HFFc6 (cell line): ENCODE measurements around the gene TBC1D3B. TPM values are rescaled to one million over a fixed set of nuclear protein-coding genes. Genes with fewer than 3 reads are reported as not detected.
"Not testable (repeated sequence)": the region's sequence is repeated elsewhere in the genome, so short reads cannot be mapped to it uniquely, and the experiment has no call there.

Experiments used
- DNase-seq: peaks from one replicate; pipeline ENCODE4 v3.0.0-alpha.2; 2018
- H3K27ac Mint-ChIP-seq: 2 replicates; pipeline ENCODE4 v1.8.0; 2020; ENCODE audit warnings: mild to moderate bottlenecking, mixed read lengths
- H3K27me3 Mint-ChIP-seq: 2 replicates; pipeline ENCODE4 v1.8.0; 2021; ENCODE audit warnings: mild to moderate bottlenecking, moderate library complexity, mixed read lengths; ENCODE audit not compliant: insufficient read depth
- H3K36me3 Mint-ChIP-seq: 2 replicates; pipeline ENCODE4 v1.8.0; 2021; ENCODE audit warnings: low read depth, mixed read lengths
- H3K4me1 Mint-ChIP-seq: 2 replicates; pipeline ENCODE4 v1.8.0; 2020; ENCODE audit warnings: low read depth, mixed read lengths
- H3K4me3 Mint-ChIP-seq: 2 replicates; pipeline ENCODE4 v1.8.0; 2020; ENCODE audit warnings: mild to moderate bottlenecking, moderate library complexity, mixed read lengths
- H3K9me3 Mint-ChIP-seq: 2 replicates; pipeline ENCODE4 v1.8.0; 2020; ENCODE audit warnings: mild to moderate bottlenecking, mixed read lengths
- long read RNA-seq: library from polyadenylated mRNA; unstranded; transcript quantifications from one replicate; pipeline ENCODE4 v2.0.0, GENCODE V29; 2019
- total RNA-seq, 6 experiments: library from RNA; stranded (reverse); fragmentation: NEBNext Ultra II Directional; extraction: Animal tissue kit (Norgen Biotek cat#: 25700); gene quantifications; 2 replicates in 1 of 6; 3 replicates in 5 of 6; pipeline ENCODE4 v1.2.3, GENCODE V29; 2021
- TF ChIP-seq, protein P1 (sequence below): fragments of 200-600 bp; sonication (generic); IDR thresholded peaks from 2 replicates; pipeline ENCODE4 v1.5.0; 2021; ENCODE audit warnings: antibody characterized with exemption, mild to moderate bottlenecking

Gene TBC1D3B
- 1 to 10 TPM in 2 of 6 experiments, under 1 TPM in 4; 0.54 to 1.3 (median 0.80) TPM for total RNA-seq
- long read RNA-seq: 0 reads

DNA sequence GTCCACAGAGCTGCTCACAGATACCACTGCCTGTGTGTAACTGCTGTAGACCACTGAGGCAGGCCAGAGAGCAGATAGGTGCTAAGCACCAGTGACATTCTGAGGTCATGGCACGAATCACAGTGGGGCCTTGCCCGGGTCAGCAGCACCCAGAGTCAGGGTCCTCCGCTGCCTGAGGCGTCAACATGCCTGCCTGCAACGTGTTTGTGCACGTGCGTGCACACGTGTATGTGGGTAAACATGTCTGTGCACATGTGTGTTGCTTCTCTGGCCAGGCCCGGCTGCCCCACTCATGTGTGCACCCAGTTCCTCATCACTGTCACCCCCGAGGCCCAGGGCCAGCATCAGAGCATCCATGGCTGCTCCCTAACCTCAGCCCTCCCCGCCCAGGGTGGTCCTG is at the start of gene TBC1D3B:
TSS of gene TBC1D3B (minus strand) at position 101 of the 400 bp plus-strand sequence. CDS start 1,586 bp downstream, outside the sequence.
- not testable (repeated sequence) for H3K36me3 Mint-ChIP-seq, H3K4me1 Mint-ChIP-seq, H3K27me3 Mint-ChIP-seq, H3K27ac Mint-ChIP-seq, H3K9me3 Mint-ChIP-seq, H3K4me3 Mint-ChIP-seq, DNase-seq

DNA sequence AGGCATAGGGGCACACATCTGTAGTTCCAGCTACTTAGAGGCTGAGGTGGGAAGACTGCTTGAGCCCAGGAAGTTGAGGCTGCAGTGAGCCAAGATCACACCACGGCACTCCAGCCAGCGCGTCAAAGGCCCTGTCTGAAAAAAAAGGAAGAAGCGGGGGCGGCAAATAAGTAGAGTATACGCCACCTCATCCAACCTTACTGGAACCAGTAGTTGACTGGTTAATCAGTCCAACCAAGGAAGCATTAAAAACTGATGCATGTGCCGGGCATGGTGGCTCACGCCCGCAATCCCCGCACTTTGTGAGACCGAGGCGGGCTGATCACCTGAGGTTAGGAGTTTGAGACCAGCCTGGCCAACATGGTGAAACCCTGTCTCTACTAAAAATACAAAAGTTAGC is 46.5 kb upstream of the TBC1D3B start:
- H3K27me3 Mint-ChIP-seq, H3K27ac Mint-ChIP-seq, H3K36me3 Mint-ChIP-seq, H3K4me1 Mint-ChIP-seq, DNase-seq, H3K4me3 Mint-ChIP-seq: not testable (repeated sequence)
- H3K9me3 Mint-ChIP-seq: peaks cover 12% of the 10 kb centered on the region; the same call in 1 of the 2 replicates

DNA sequence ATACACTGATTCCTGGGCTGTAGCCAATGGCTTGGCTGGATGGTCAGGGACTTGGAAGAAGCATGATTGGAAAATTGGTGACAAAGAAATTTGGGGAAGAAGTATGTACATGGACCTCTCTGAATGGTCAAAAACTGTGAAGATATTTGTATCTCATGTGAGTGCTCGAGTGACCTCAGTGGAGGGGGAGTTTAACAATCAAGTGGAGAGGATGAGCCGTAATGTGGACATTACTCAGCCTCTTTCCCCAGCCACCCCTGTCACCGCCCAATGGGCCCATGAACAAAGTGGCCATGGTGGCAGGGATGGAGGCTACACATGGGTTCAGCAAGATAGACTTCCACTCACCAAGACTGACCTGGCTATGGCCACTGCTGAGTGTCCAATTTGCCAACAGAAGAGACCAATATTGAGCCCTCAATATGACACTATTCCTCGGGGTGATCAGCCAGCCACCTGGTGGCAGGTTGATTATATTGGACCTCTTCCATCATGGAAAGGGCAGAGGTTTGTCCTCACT is 45.2 kb upstream of the TBC1D3B start:
- H3K9me3 Mint-ChIP-seq: peaks cover 12% of the 10 kb centered on the region; the same call in 1 of the 2 replicates
- H3K36me3 Mint-ChIP-seq, H3K27ac Mint-ChIP-seq, H3K4me3 Mint-ChIP-seq, H3K27me3 Mint-ChIP-seq, DNase-seq, H3K4me1 Mint-ChIP-seq: not testable (repeated sequence)

DNA sequence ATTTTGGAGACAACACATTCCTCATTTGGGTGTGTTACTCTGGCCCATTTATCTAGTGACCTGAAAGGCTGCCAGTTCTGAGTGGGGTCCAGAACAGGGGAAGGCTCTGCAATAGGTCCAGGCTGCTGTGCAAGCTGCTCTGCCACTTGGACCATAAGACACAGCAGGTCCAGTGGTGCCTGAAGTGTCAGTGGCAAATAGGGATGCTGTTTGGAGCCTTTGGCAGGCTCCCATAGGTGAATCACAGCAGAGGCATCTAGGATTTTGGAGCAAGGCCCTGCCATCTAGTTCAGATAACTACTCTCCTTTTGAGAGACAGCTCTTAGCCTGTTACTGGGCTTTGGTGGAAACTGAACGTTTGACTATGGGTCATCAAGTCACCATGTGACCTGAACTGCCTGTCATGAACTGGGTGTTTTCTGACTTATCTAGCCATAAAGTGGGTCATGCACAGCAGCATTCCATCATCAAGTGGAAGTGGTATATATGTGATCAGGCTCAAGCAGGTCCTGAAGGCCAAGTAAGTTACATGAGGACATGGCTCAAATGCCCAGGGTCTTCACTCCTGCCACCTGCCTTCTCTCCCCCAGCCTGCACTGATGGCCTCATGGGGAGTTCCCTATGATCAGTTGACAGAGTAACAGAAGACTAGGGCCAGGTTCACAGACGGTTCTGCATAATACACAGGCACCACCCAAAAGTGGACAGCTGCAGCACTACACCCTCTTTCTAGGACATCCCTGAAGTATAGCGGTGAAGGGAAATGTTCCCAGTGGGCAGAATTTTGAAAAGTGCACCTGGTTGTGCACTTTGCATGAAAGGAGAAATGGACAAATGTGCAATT is 44.5 kb upstream of the TBC1D3B start:
- not testable (repeated sequence) for DNase-seq, H3K27ac Mint-ChIP-seq, H3K4me3 Mint-ChIP-seq, H3K4me1 Mint-ChIP-seq, H3K27me3 Mint-ChIP-seq, H3K36me3 Mint-ChIP-seq
- H3K9me3 Mint-ChIP-seq: peaks cover 12% of the 10 kb centered on the region; the same call in 1 of the 2 replicates

DNA sequence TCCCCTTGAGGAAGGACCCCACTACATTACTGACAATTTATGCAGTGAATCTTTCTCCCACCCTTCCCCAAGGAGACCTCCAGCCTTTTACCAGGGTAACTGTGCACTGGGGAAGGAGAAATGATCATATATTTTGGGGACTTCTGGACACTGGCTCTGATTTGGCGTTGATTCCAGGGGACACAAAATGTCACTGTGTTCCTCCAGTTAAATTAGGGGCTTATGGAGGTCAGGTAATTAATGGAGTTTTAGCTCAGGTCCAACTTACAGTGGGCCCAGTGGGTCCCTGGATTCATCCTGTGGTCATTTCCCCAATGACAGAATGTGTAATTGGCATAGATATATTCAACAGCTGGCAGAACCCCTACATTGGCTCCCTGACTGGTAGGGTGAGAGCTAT is 43.1 kb upstream of the TBC1D3B start:
- DNase-seq, H3K27ac Mint-ChIP-seq, H3K36me3 Mint-ChIP-seq, H3K27me3 Mint-ChIP-seq, H3K4me3 Mint-ChIP-seq, H3K4me1 Mint-ChIP-seq: not testable (repeated sequence)
- peaks cover 12% of the 10 kb centered on the region; the same call in 1 of the 2 replicates for H3K9me3 Mint-ChIP-seq

DNA sequence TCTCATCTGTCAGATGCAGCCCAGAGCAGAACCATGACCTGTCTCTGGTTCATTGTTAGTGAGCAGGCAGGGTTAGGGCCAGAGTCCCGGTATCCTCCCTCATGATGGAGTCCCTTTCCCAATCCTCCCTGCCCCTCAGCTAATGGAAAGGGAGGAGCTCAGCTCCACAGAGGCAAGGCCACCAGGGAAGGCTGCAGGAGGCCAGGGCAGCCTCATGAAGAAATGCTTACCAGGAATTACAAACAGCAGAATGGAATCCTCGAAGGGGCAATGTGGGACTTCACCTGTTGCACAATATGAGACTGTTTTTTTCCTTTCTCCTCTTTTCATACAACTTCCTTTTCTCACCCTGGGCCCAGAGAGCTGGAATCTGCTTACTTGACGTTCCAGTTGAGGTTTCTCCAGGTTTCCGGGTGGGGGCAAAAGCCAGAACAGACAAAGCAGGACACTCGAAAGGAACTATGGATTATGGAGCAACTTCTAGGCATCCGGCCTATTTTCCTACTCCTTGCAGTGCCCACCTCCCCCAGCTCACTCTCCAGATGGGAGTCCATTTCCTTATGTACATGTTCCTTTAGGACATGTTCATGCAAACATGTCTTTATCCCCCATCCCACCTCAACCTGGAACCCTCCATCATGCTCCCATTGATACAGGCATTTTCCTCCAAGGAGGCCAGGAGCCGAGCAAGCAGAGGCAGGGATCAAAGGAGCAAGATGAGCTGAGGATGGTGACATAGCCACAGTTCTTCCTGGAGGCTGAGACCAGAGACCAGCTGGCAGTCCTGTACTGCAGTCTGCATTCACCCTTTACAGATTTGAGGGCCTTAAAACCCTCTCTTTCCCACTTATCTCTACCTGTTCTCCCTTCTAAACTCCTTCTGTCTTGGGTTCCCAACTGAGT is 39.2 kb upstream of the TBC1D3B start:
- H3K36me3 Mint-ChIP-seq, H3K4me3 Mint-ChIP-seq, H3K27me3 Mint-ChIP-seq, H3K27ac Mint-ChIP-seq, DNase-seq, H3K4me1 Mint-ChIP-seq: not testable (repeated sequence)
- H3K9me3 Mint-ChIP-seq: peaks cover 12% of the 10 kb centered on the region; the same call in 1 of the 2 replicates

DNA sequence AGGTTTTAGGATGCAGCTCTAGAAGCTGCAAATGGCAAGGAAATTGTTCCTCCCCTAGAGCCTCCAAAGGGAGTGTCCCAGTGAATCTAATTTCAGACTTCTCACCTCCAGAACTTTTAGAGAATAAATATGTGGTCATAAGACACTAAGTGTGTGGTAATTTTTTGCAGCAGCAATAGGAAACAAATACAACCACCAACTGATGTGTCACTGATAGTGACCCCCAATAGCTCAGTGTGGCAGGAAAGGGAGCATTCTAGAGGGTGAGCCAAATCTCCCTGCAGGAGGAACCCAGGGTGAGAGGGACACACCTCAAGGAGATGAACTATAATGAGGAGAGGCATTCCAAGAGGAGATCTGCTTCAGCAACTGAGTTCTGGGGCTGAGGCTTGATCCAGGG is 38.5 kb upstream of the TBC1D3B start:
- DNase-seq: no peak
- Mint-ChIP-seq H3K9me3 (peaks cover 12% of the 10 kb centered on the region; the same call in 1 of the 2 replicates), H3K4me3 (no peak overlapping the region), H3K27ac (no peak overlapping the region), H3K27me3 (peaks cover 4% of the 10 kb centered on the region), H3K36me3 (peaks cover 10% of the 10 kb centered on the region; the same call in 1 of the 2 replicates), H3K4me1 (no peaks in the 10 kb centered on the region)
- TF ChIP-seq, protein P1, sequence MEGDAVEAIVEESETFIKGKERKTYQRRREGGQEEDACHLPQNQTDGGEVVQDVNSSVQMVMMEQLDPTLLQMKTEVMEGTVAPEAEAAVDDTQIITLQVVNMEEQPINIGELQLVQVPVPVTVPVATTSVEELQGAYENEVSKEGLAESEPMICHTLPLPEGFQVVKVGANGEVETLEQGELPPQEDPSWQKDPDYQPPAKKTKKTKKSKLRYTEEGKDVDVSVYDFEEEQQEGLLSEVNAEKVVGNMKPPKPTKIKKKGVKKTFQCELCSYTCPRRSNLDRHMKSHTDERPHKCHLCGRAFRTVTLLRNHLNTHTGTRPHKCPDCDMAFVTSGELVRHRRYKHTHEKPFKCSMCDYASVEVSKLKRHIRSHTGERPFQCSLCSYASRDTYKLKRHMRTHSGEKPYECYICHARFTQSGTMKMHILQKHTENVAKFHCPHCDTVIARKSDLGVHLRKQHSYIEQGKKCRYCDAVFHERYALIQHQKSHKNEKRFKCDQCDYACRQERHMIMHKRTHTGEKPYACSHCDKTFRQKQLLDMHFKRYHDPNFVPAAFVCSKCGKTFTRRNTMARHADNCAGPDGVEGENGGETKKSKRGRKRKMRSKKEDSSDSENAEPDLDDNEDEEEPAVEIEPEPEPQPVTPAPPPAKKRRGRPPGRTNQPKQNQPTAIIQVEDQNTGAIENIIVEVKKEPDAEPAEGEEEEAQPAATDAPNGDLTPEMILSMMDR: no peak

DNA sequence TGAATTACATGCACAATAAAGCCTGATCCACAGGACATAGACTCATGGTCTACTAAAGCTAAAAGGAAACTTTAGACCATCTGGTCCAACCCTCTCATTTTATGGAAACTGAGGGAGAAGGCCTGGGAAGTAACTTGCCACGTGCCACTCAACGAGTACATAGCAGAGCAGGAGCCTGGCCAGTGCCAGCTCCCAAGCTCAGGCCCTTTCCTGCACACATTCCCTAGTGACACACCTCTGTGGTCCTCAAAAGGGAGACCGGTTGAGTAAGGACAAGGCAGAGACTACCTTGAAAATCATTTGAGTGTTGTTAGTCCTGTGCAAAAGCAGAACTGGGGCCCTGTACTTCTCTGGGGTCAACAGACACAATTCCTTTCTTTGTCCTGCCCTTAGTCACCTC is 37.3 kb upstream of the TBC1D3B start:
- TF ChIP-seq, protein P1: no peak
- Mint-ChIP-seq H3K36me3 (peaks cover 4% of the 10 kb centered on the region; the same call in 1 of the 2 replicates), H3K27ac (no peak overlapping the region), H3K9me3 (peaks cover 6% of the 10 kb centered on the region; the same call in 1 of the 2 replicates), H3K27me3 (peaks cover 6% of the 10 kb centered on the region), H3K4me1 (no peaks in the 10 kb centered on the region), H3K4me3 (no peak overlapping the region)
- DNase-seq: no peak
